ENCODE data around the gene COL24A1.

DNA sequence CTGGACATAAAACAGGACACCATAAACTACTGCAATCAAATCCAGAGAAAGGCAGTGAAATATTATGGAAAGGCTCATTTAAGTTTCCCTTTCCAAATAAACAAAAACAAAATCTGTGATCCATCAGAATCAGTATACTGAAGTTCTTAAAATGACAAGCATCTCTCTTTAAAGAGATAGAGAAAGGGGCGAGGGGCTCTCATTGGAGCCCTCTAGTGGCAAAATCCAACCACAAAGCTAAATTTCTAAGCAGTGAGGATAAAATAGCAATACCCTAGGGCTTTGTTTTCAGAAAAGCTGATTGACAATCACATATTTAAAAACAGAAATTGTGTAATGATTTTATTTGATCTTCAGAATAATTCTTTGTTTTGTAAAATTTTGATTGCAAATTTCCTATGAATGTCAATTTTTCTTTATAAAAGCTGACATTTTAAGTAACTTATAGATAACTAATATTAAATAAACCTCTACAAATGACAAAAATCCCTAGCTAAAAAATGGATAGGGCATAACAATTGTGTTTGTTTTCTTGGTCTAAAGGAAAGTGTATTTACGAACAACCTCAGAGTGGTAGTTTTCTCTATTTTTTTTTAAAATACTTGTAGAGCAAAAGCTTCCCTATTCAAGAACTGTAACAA is 138.2 kb downstream of the COL24A1 start:
- TF ChIP-seq, protein P1, sequence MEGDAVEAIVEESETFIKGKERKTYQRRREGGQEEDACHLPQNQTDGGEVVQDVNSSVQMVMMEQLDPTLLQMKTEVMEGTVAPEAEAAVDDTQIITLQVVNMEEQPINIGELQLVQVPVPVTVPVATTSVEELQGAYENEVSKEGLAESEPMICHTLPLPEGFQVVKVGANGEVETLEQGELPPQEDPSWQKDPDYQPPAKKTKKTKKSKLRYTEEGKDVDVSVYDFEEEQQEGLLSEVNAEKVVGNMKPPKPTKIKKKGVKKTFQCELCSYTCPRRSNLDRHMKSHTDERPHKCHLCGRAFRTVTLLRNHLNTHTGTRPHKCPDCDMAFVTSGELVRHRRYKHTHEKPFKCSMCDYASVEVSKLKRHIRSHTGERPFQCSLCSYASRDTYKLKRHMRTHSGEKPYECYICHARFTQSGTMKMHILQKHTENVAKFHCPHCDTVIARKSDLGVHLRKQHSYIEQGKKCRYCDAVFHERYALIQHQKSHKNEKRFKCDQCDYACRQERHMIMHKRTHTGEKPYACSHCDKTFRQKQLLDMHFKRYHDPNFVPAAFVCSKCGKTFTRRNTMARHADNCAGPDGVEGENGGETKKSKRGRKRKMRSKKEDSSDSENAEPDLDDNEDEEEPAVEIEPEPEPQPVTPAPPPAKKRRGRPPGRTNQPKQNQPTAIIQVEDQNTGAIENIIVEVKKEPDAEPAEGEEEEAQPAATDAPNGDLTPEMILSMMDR (IDR thresholded peaks at IDR 0.05): peak; percentile 86
- no peak for TF ChIP-seq EZH2 (IDR thresholded peaks at IDR 0.05; ENCODE audit: borderline replicate concordance, insufficient read depth, low read depth, low read length, poor library complexity, severe bottlenecking)
